Measurements from ENCODE around the gene RGS21.

Gene RGS21, protein sequence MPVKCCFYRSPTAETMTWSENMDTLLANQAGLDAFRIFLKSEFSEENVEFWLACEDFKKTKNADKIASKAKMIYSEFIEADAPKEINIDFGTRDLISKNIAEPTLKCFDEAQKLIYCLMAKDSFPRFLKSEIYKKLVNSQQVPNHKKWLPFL

GRCh38 chr1:192316942-192317450 is at the start of gene RGS21:
RGS21 (plus strand) TSS chr1:192316992; CDS start chr1:192343037, 26,045 bp downstream.
- DNase-seq (ENCODE audit: low read depth) = no peak
- no peak within 1 kb of the TSS for H3K4me3 ChIP-seq (ENCODE audit: control insufficient read depth, low read depth, low read length)
- TF ChIP-seq CTCF (conservative IDR thresholded peaks at IDR 0.05; ENCODE audit: control insufficient read depth, insufficient read depth, low read depth, low read length) = no peak

GRCh38 chr1:192268468-192269052 is 48.2 kb upstream of the RGS21 start:
- TF ChIP-seq CTCF (conservative IDR thresholded peaks at IDR 0.05; ENCODE audit: control insufficient read depth, insufficient read depth, low read depth, low read length) = no peak
- no peak overlapping the region for H3K4me3 ChIP-seq (ENCODE audit: control insufficient read depth, low read depth, low read length)
- no peak for DNase-seq (ENCODE audit: low read depth)

DNA sequence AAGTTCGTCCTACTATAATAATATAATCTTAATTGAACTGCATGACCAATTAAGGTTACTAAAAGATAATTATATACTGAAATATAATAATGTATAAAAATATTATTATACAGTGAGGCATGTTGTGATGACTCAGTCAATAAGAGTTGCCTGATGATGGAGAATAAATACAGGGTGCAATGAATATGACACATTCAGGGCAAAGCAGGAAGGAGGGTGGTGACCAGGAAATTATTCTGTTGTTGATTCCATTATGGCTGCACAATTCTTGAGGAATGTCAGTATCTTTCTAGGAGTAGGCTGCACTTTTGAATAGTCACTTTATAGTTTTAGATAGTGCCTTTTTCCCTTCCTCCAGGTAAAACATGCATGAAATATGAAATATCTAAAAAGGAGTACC is 46.4 kb upstream of the RGS21 start:
- no peak overlapping the region for H3K4me3 ChIP-seq (ENCODE audit: control insufficient read depth, low read depth, low read length)
- TF ChIP-seq CTCF (conservative IDR thresholded peaks at IDR 0.05; ENCODE audit: control insufficient read depth, insufficient read depth, low read depth, low read length) = no peak
- no peak for DNase-seq (ENCODE audit: low read depth)

DNA sequence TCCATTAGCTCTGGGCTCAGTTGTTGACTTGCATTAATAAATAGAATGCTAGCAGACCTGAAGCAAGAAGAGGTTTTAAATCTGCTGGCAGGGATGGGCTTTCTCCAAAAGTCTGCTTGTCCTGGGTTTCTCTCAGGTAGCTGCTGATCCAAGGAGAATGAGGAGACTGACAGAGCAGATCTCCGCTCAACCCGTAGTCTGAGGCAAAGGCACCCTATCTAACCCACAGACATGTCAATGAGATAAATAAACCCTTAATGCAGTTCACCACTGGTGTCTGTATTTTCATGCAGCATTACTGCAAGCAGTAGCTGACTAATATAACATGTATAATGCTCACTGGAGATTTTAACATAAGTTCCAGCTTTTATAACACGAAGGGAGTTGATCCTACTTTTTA is 44.1 kb upstream of the RGS21 start:
- TF ChIP-seq CTCF (conservative IDR thresholded peaks at IDR 0.05; ENCODE audit: control insufficient read depth, insufficient read depth, low read depth, low read length) = no peak
- H3K4me3 ChIP-seq (ENCODE audit: control insufficient read depth, low read depth, low read length) = no peak overlapping the region
- no peak for DNase-seq (ENCODE audit: low read depth)

DNA sequence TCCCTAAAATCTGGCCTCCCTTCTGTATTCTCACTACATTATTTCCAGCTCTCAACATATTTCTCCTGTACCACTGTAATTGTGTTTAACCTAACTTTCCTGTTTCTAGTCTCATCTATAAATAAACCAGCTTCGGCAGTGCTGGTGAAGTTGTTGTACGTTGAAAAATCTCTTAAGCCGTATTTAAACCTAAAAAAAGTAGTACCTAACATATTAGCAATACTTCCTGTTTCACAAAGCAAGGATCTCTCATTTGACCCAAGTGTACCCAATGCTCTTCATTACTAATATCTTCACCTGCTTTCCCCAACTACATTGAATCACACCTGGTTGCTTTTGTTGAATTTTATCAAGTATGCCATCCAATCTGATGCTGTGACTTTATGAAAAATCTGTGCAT is 42.2 kb upstream of the RGS21 start:
- no peak for TF ChIP-seq CTCF (conservative IDR thresholded peaks at IDR 0.05; ENCODE audit: control insufficient read depth, insufficient read depth, low read depth, low read length)
- no peak overlapping the region for H3K4me3 ChIP-seq (ENCODE audit: control insufficient read depth, low read depth, low read length)
- no peak for DNase-seq (ENCODE audit: low read depth)

- TF ChIP-seq CTCF (conservative IDR thresholded peaks at IDR 0.05; ENCODE audit: control insufficient read depth, insufficient read depth, low read depth, low read length) = no peak
- no peak overlapping the region for H3K4me3 ChIP-seq (ENCODE audit: control insufficient read depth, low read depth, low read length)
- DNase-seq (ENCODE audit: low read depth) = no peak
Observed at GRCh38 chr1:192277635-192278034, 39.2 kb upstream of the RGS21 start.
